Keratinocyte (primary cell): ENCODE measurements around the gene XPO1. TPM values are rescaled to one million over a fixed set of nuclear protein-coding genes. Genes with fewer than 3 reads are reported as not detected.

Source experiments
- DNase-seq: peaks from one replicate; pipeline ENCODE4 v3.0.0-alpha.2; 2011; ENCODE audit warnings: low read depth, missing footprints, low spot score
- FAIRE-seq: peaks from 2 replicates; lab custom pipeline; 2011; peaks lifted over from hg19 to GRCh38; lab: Jason Lieb, UNC
- H2AFZ ChIP-seq: 2 replicates; pipeline ENCODE4 v1.6.0; 2012; ENCODE audit warnings: low read length, control low read depth, inconsistent platforms; ENCODE audit not compliant: control insufficient read depth
- H3K27ac ChIP-seq: 2 replicates; pipeline ENCODE4 v1.5.1; 2011; ENCODE audit warnings: low read length; ENCODE audit not compliant: control insufficient read depth, insufficient read depth
- H3K27me3 ChIP-seq: 3 replicates; pipeline ENCODE4 v1.6.0; 2011; ENCODE audit warnings: low read length; ENCODE audit not compliant: control insufficient read depth, insufficient read depth; ENCODE audit errors: extremely low read depth
- H3K36me3 ChIP-seq, 2 experiments: 2 replicates in 1 of 2; 3 replicates in 1 of 2; pipeline ENCODE4 v1.5.1; 2011; ENCODE audit warnings: low read length in 2 of 2, mild to moderate bottlenecking in 1 of 2; ENCODE audit not compliant: control insufficient read depth in 2 of 2, insufficient read depth in 2 of 2; ENCODE audit errors: extremely low read depth in 1 of 2
- H3K4me1 ChIP-seq: 3 replicates; pipeline ENCODE4 v1.5.1; 2011; ENCODE audit warnings: low read length; ENCODE audit not compliant: control insufficient read depth, insufficient read depth; ENCODE audit errors: extremely low read depth
- H3K4me2 ChIP-seq: 3 replicates; pipeline ENCODE4 v1.6.0; 2011; ENCODE audit warnings: low read depth, low read length; ENCODE audit not compliant: control insufficient read depth, insufficient read depth; ENCODE audit errors: extremely low read depth
- H3K4me3 ChIP-seq, 3 experiments: fragments of 200-600 bp in 1 of 3; sonication (generic) in 1 of 3; 2 replicates in 2 of 3; 3 replicates in 1 of 3; pipeline ENCODE4 v1.5.1; 2011 to 2016; ENCODE audit warnings: low read length in 3 of 3, mild to moderate bottlenecking in 3 of 3, control low read depth in 2 of 3, inconsistent platforms in 1 of 3, low read depth in 1 of 3, mixed read lengths in 1 of 3, mixed run types in 1 of 3, moderate library complexity in 1 of 3; ENCODE audit not compliant: control insufficient read depth in 2 of 3, insufficient read depth in 2 of 3; ENCODE audit errors: extremely low read depth in 1 of 3
- H3K79me2 ChIP-seq: 2 replicates; pipeline ENCODE4 v1.6.0; 2012; ENCODE audit warnings: low read length; ENCODE audit not compliant: control insufficient read depth, insufficient read depth
- H3K9ac ChIP-seq: 3 replicates; pipeline ENCODE4 v1.6.0; 2011; ENCODE audit warnings: low read length; ENCODE audit not compliant: control insufficient read depth, insufficient read depth; ENCODE audit errors: extremely low read depth
- H3K9me1 ChIP-seq: 3 replicates; pipeline ENCODE4 v1.6.0; 2011; ENCODE audit warnings: low read length; ENCODE audit not compliant: control insufficient read depth, insufficient read depth; ENCODE audit errors: extremely low read depth
- H3K9me3 ChIP-seq: 2 replicates; pipeline ENCODE4 v1.5.1; 2012; ENCODE audit warnings: low read depth, low read length; ENCODE audit not compliant: control insufficient read depth
- H4K20me1 ChIP-seq: 3 replicates; pipeline ENCODE4 v1.6.0; 2011; ENCODE audit warnings: low read length; ENCODE audit not compliant: control insufficient read depth, insufficient read depth; ENCODE audit errors: extremely low read depth
- CTCF ChIP-seq, 3 experiments: IDR thresholded peaks in 1 of 3; conservative IDR thresholded peaks in 1 of 3; optimal IDR thresholded peaks in 1 of 3; 2 replicates in 2 of 3; 3 replicates in 1 of 3; pipeline versions ENCODE3 to v1.5.1; 2011; ENCODE audit warnings: low read length in 3 of 3, mild to moderate bottlenecking in 3 of 3, moderate library complexity in 2 of 3, control low read depth in 1 of 3, inconsistent platforms in 1 of 3; ENCODE audit not compliant: insufficient read depth in 2 of 3; ENCODE audit errors: extremely low read depth in 1 of 3
- EZH2 ChIP-seq: IDR thresholded peaks from one replicate; pipeline ENCODE4 v1.6.1; 2012; ENCODE audit warnings: inconsistent platforms, mild to moderate bottlenecking, low read length, moderate library complexity
- dilution Hi-C: fragments of 300-500 bp; cut with MboI; formaldehyde crosslinking; loops from one replicate; pipeline ENCODE4 v1.7.0; 2020; ENCODE audit warnings: low sequenced_read_pairs; ENCODE audit not compliant: extremely low pct_ligation_motif_present
- polyA plus RNA-seq, 5 experiments: library from polyadenylated mRNA; depleted of rRNA in 3 of 5; stranded (reverse) in 3 of 5; stranded (forward) in 1 of 5; unstranded in 1 of 5; fragments of >200 nt; gene quantifications; 1 replicate in 1 of 5; 2 replicates in 3 of 5; 3 replicates in 1 of 5; pipeline versions ENCODE4 v1.2.1 to v1.2.3, GENCODE V29; 2011 to 2012; ENCODE audit warnings: missing spikeins in 2 of 5, low read depth in 1 of 5, low replicate concordance in 1 of 5

XPO1 gene
- polyA plus RNA-seq, 1 donor (not counting 4 experiments of a cell fraction or from before 2014, with no cell fraction given) = 144 TPM

GRCh38 chr2:61512768-61513398, 25.3 kb downstream of the XPO1 start:
- no peaks in the 10 kb centered on the region for H3K27me3 ChIP-seq
- no peak overlapping the region for H3K27ac ChIP-seq
- TF ChIP-seq EZH2 (no peak), CTCF (optimal IDR thresholded peaks at IDR 0.05 in 1 of 3, IDR thresholded peaks at IDR 0.05 in 1 of 3, conservative IDR thresholded peaks at IDR 0.05 in 1 of 3; ENCODE audit: extremely low read depth in 1 of 3, insufficient read depth in 2 of 3, low read length in 3 of 3) (no peak)
- H3K9me1 ChIP-seq = no peaks in the 10 kb centered on the region
- peaks cover 10 to 30% of the 10 kb centered on the region in 2 experiments for H3K36me3 ChIP-seq
- no peak for DNase-seq
- H3K9ac ChIP-seq = no peak overlapping the region
- dilution Hi-C loops = no loop called here
- no peaks in the 10 kb centered on the region for H3K4me1 ChIP-seq
- H3K4me3 ChIP-seq = no peak overlapping the region
- peaks cover 24% of the 10 kb centered on the region for H4K20me1 ChIP-seq
- no peak for FAIRE-seq
- H3K4me2 ChIP-seq = no peak overlapping the region
- H2AFZ ChIP-seq = no peak overlapping the region
- H3K79me2 ChIP-seq = peaks cover 97% of the 10 kb centered on the region
- no peaks in the 10 kb centered on the region for H3K9me3 ChIP-seq

- peaks cover 98% of the 10 kb centered on the region for H3K79me2 ChIP-seq
- no peak overlapping the region for H3K27ac ChIP-seq
- DNase-seq = no peak
- peaks cover 10 to 29% of the 10 kb centered on the region in 2 experiments for H3K36me3 ChIP-seq
- no peak overlapping the region for H3K4me3 ChIP-seq
- H3K9ac ChIP-seq = no peak overlapping the region
- dilution Hi-C loops = no loop called here
- H3K4me1 ChIP-seq = no peaks in the 10 kb centered on the region
- peaks cover 30% of the 10 kb centered on the region for H4K20me1 ChIP-seq
- H3K9me1 ChIP-seq = no peaks in the 10 kb centered on the region
- H3K9me3 ChIP-seq = no peaks in the 10 kb centered on the region
- TF ChIP-seq CTCF (optimal IDR thresholded peaks at IDR 0.05 in 1 of 3, IDR thresholded peaks at IDR 0.05 in 1 of 3, conservative IDR thresholded peaks at IDR 0.05 in 1 of 3; ENCODE audit: extremely low read depth in 1 of 3, insufficient read depth in 2 of 3, low read length in 3 of 3) = no peak
- TF ChIP-seq EZH2 = no peak
- H3K27me3 ChIP-seq = no peaks in the 10 kb centered on the region
- no peak overlapping the region for H2AFZ ChIP-seq
- H3K4me2 ChIP-seq = no peak overlapping the region
- no peak for FAIRE-seq
Observed at GRCh38 chr2:61510674-61511671, 27.2 kb downstream of the XPO1 start.
